Measurements from ENCODE around the gene POMP. TPM values are rescaled to one million over a fixed set of nuclear protein-coding genes. Genes with fewer than 3 reads are reported as not detected.

POMP gene
- total RNA-seq, 1 experiment from 2014 or later = 107 TPM

GRCh38 chr13:28610996-28611395, 47.9 kb upstream of the POMP start:
- RAD21 ChIA-PET (ENCODE audit: low non-redundant PET in 1 of 2, low total read pairs in 2 of 2, uncharacterized antibody in 2 of 2, unreplicated experiment in 2 of 2) = no interaction called here
- H3K4me1 ChIP-seq (ENCODE audit: control insufficient read depth in 1 of 2, insufficient read depth in 2 of 2, low read length in 2 of 2) = peaks cover 0 to 5% of the 10 kb centered on the region in 2 experiments; a peak in 1 of 4 replicates
- no peak overlapping the region for H3K9ac ChIP-seq (ENCODE audit: low read length)
- no peak overlapping the region for H2AFZ ChIP-seq (ENCODE audit: low read depth, low read length, poor library complexity, severe bottlenecking)
- DNase-seq (ENCODE audit: low read depth, low spot score) = no peak
- TF ChIP-seq FOSL1 (IDR thresholded peaks at IDR 0.05; ENCODE audit: low read depth) (no peak), ELF1 (IDR thresholded peaks at IDR 0.05; ENCODE audit: borderline replicate concordance, low read depth) (no peak), ZNF274 (IDR thresholded peaks at IDR 0.05; ENCODE audit: low read depth, low read length) (no peak), TCF7L2 (IDR thresholded peaks at IDR 0.05; ENCODE audit: borderline replicate concordance, extremely low read depth, insufficient read depth, insufficient read length) (no peak), MAX (IDR thresholded peaks at IDR 0.05) (no peak), YY1 (IDR thresholded peaks at IDR 0.05; ENCODE audit: extremely low read depth, insufficient replicate concordance, low read depth, low read length) (no peak), SP1 (IDR thresholded peaks at IDR 0.05; ENCODE audit: low read depth) (no peak)
- TF ChIP-seq, protein P1, sequence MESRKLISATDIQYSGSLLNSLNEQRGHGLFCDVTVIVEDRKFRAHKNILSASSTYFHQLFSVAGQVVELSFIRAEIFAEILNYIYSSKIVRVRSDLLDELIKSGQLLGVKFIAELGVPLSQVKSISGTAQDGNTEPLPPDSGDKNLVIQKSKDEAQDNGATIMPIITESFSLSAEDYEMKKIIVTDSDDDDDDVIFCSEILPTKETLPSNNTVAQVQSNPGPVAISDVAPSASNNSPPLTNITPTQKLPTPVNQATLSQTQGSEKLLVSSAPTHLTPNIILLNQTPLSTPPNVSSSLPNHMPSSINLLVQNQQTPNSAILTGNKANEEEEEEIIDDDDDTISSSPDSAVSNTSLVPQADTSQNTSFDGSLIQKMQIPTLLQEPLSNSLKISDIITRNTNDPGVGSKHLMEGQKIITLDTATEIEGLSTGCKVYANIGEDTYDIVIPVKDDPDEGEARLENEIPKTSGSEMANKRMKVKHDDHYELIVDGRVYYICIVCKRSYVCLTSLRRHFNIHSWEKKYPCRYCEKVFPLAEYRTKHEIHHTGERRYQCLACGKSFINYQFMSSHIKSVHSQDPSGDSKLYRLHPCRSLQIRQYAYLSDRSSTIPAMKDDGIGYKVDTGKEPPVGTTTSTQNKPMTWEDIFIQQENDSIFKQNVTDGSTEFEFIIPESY (IDR thresholded peaks at IDR 0.05; ENCODE audit: extremely low read depth, insufficient replicate concordance, low read length) = no peak
- ATAC-seq = no peak
- no peak overlapping the region for H3K4me2 ChIP-seq (ENCODE audit: low read length)
- H3K27me3 ChIP-seq (ENCODE audit: insufficient read depth, low read length) = no peaks in the 10 kb centered on the region
- H3K9me3 ChIP-seq (ENCODE audit: control insufficient read depth in 1 of 2, insufficient read depth in 1 of 2, low read depth in 1 of 2, low read length in 2 of 2) = no peaks in the 10 kb centered on the region
- intact Hi-C loops (cut with micrococcal nuclease) = no loop called here
- POLR2A ChIA-PET = no interaction called here
- BruUV-seq (replicated peaks) = no TSS peak
- H3K4me3 ChIP-seq (replicated peaks in 1 of 2; ENCODE audit: low read depth in 1 of 2, low read length in 2 of 2) = no peak overlapping the region
- no peaks in the 10 kb centered on the region for H3K79me2 ChIP-seq (ENCODE audit: insufficient read depth, low read length)
- CTCF ChIA-PET = no interaction called here
- H4K20me1 ChIP-seq (ENCODE audit: insufficient read depth) = no peaks in the 10 kb centered on the region
- H3K36me3 ChIP-seq (ENCODE audit: control insufficient read depth in 1 of 2, insufficient read depth in 2 of 2, low read length in 2 of 2) = no peaks in the 10 kb centered on the region
- no peaks in the 10 kb centered on the region for H3K9me2 ChIP-seq (ENCODE audit: insufficient read depth)
- no peak overlapping the region for H3K27ac ChIP-seq (ENCODE audit: low read depth, low read length)

All from HCT116 (cell line).